ENCODE data around the gene RNPS1.

The RNPS1 gene, protein sequence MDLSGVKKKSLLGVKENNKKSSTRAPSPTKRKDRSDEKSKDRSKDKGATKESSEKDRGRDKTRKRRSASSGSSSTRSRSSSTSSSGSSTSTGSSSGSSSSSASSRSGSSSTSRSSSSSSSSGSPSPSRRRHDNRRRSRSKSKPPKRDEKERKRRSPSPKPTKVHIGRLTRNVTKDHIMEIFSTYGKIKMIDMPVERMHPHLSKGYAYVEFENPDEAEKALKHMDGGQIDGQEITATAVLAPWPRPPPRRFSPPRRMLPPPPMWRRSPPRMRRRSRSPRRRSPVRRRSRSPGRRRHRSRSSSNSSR

DNA sequence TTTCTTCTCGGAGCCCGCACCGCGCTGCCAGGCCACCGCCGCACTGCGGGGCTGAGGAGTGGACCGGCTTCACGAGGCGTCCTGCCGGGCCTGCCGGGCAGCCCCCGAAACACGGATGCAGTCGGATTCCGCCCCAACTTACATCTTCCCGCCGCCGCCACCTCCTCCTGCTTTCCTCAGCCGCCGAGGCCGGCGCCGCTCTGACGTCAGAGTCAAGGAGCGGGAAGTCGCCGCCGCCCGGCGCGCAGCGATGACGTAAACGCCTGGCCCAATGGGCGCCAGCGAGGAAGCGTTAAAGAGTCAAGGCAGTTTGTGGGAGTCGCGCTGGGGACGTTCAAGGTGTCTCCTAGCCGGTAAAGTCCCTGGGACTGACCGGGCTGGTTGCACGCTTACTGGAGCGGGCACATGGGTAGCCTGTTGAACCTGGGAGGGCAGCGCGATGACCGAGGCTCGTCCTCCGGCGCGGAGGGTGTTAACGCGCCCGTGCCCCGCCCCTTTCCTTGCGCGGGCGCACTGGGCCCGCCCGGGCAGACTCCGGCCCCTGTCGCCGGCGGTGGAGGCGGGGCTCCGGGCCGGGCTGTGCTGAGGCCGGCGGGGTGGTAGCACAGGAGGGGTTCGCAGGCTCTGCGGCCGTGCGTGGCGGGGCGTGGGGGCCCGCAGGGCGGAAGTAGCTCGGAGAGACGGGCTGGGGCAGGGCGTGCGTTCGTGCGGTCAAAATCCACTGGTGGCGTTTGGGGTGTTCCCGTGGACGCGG lies at the start of gene RNPS1:
Gene RNPS1, minus strand, starts transcription at position 214 of the 754 bp plus-strand sequence. CDS start 3,483 bp downstream, outside the sequence.
- DNase-seq: peak; percentile 99

DNA sequence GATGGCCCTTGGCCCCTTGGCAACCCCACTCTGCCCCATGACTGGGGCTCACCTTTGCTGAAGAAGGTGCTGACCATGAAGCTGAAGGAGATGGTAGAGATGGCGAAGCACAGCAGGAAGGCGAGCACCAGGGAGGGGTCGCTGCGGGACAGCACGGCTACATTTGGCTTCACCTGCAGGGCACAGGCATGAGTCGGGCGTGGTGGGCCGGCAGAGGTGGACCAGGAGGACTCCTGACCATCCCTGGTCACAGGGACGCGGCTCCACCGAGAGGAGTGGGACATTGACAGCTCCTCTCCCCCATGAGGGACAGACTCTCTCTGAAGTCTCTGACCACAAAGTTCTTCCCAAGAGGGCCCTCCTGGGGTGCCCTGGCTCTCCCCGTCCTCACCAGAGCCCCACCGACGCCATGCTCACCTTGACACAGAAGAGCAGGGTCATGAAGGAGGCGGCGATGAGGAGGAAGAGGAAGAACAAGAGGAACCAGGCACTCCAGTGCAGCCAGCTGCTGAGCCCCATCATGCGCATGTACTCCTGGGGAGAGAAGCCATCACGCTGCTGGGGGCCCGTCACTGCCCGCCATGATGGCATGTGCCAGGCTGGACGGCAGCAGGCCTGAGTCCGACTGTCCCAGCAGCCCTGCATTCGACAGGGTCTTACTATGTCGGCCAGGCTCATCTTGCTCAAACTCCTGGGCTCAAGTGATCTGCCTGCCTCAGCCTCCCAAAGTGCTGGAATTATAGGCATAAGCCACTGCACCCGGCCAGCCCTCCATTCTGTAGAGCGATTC lies 49.5 kb upstream of the RNPS1 start:
- no peak for DNase-seq

DNA sequence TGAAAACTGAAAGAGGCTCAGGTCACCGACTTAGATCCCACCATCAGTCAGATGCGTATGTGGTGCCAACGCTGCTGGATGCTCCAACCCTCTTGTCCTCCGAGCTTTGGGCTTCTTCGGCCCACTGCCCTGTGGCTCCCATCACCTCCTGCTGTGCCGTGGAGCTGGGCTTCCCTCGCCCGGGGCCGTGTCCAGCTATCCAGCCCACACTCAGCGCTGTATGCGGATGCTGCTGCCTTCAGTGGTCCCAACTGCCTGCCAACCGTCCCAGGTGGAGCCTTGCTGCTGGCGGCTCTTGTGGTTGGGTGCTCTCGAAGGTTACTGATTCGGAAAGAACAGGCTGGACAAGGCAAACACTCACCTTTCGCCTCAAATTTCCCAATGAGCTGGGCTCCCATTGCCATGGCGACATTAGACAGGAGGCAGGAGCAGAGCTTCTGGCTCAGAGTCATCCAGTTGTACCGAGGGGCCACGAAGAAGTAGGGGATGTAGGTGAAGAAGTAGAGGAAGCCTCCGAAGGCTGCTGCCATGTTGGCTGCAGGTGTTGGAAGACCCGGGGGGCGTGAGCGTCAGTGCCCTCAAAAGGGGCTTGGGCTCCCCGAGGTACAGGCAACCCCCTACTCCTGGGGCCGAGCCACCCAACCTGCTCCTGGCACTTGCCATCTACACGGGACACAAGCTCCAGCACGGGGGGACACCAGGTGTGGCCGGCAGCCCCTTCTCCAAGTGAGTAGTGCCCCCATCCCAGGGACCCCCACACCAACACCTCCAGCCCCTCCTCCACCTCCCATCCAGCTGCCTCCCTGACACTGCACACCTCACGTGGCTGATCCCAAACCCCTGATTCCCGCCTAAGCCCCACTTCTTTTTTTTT lies 40.4 kb upstream of the RNPS1 start:
- DNase-seq: no peak

DNA sequence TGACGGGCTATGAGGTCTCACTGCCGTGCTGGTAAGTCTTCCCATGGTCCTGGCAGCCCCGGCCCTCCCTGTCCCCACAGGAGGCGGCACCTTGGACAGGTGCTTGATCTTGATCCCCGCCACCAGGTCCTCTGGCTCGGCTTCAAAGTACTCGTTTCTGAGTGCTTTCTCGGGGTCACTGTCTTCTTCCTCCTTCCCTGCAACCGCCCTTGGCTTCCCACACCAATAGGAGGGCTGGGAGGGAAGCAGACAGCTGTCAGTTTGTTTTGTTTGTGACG lies 31.9 kb upstream of the RNPS1 start:
- DNase-seq: no peak

DNA sequence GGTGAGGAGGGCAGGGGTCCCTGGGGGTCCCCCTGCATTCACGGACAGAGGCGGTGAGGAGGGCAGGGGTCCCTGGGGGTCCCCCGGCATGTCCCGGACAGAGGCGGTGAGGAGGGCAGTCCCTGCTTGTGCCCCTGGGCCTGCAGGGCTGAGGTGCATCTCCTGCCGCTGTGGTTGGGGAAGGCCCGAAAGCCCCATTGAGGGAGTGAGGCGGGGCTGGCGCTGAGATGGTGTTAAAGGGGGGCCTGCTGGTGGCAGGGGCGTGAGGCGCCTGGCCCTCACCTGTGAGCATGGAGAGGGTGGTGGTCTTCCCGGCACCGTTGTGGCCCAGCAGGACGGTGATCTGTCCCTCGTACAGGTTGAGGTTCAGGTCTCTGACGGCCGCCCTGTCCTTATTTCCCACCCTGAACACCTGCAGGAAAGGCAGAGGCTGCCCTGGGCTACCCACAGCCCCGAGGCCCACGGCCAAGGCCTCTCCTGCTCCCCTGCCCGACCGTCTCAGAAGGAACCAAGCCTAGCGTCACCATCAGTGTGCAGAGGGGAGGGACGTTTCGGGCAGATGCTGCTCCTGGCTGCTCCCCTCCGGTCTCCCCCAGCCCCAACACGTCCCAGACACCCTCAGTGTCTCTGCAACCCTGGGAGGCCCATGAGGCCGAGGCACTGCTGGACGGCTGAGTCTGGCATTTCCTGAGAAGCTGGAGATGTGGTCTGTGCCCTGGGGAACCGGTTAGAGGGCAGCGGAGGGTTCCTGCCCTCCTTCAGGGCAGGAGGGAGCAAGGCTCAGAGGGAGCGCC lies 31.4 kb upstream of the RNPS1 start:
- no peak for DNase-seq

DNA sequence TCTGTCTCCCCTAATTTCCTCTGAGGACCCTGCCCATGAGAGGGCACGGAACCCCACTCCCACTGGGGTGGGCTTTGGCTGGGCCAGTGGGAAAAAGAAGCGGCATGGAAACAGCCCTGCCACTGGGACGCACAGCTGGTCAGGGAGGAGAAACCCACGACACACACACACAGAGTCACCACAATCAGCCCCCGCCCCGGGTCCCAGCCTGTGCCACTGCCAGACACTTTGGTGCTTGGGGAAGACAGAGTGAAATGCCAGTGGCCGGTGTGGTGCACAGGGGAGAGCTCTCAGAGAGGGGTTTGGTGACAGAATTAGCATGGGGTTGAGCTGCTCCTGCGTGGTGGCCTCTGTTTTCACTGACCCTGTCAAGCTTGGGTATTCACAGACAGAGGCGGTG lies 30.7 kb upstream of the RNPS1 start:
- DNase-seq: no peak

DNA sequence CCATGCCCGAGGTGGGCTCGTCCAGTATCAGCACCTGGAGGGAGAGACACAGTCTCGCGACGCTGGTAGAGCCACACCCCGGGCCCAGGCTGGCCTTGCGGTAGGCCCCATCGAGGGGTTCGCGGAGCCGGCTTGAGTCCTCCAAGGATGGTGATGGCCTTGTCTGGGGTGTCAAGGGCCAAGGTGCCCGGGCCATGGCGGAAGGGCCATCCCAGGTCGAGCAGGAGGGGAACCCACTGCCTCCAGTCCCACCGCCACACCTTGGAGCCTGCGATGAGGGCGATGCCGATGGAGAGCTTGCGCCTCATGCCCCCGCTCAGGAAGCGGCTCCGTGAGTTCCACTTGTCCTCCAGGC lies 29.6 kb upstream of the RNPS1 start:
- no peak for DNase-seq

DNA sequence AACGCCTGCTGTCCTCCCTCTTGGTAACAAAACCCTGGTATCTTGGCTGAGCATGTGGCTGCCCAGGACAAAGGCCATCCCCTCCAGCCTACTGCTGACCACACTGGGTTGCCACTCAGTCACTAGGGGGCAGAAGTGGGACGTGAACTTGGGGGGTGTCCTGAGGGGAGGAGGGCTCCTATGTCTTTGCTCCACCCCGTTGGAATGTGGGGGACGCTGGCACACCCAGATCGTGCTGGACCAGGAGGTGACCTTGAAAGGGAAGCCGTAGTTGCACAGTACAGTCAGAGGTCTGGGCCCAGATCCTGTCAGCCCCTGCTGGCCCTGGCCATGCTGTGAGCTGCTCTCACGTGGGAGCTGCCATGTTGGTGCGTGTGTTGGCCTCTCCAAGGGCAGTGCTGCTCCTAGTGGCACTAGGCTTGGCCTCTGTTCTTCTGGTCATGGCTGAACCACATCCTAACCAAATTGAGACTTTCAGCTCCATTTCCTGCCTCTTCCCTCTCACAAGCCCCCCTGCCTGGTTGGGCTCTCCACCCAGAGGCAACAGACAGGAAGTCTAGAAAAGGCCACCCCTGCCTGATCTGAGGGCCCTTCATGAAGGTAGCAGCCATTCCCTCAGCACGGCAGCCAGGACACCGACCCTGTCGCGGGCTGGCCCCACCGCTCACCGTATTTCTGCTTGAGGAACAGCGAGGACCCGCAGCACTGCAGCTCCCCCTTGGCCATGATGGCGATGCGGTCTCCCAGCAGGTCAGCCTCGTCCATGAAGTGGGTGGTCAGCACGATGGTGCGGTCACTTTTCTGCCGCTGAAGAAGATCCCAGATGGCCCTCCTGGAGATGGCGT lies 29.0 kb upstream of the RNPS1 start:
- peak; percentile 57 for DNase-seq

DNA sequence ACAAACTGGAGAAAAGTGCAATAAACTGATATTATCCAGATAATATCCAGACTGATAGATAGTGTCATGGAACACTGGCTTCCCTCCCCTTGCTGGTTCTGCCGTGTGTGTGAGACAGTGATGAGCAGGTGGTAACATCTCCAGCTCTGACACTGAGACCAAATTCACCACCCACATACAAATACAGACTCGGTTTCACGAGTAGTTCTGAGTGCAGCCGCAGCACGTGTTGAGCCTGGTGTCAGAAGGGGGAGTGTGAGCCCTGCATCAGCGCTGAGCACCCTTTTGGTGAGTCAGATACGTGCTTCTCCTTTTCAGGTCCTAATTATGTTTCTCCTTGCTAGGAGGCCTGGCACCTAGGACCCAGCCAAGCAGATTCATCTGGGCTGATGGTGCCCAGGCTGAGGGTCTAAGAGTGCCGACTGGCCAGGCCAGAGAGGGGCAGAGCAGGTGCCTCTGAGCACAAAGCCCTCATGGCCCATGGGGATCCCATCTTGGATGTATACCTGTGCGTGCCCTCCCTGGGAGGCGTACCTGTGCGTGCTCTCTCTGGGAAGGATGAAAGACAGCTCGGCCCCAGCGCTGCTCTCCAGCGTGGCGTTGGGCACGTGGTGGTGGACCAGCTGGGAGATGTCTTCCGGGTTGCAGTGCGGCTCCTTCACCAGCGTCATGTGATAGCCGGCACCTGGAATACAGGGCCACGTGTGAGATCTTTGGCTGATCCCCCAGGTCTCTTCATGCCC lies 27.3 kb upstream of the RNPS1 start:
- DNase-seq: peak; percentile 41

DNA sequence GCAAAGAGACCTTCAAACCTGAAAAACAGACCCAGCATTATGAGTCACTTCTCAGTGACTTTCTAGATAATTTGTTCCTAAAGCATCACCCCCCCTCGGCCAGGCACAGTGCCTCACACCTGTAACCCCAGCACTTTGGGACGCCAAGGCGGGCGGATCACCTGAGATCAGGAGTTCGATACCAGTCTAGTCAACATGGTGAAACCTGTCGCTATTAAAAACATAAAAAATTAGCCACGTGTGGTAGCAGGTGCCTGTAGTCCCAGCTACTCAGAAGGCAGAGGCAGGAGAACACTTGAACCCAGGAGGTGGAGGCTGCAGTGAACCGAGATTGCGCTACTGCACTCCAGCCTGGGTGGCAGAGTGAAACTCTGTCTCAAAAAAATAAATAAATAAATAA lies 24.3 kb upstream of the RNPS1 start:
- DNase-seq: no peak

DNA sequence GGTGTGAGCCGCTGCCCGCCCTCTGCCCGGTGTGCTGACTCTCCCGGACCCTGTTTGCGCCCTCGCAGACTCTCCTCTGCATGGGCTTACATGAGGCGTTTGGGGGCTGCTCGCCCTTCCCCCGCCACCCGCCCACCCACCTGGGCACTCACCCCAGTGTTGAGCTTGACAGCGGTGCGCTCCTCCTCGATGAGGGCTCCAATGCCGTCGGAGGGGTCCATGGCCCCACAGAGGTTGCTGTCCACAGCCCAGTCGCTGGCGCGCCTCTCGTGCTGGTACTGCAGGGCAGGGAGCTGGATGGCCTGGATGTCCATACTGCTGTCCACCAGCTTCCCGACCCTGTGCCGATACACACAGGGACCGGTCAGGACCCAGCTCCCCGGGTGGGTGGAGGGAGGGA lies 21.4 kb upstream of the RNPS1 start:
- no peak for DNase-seq

DNA sequence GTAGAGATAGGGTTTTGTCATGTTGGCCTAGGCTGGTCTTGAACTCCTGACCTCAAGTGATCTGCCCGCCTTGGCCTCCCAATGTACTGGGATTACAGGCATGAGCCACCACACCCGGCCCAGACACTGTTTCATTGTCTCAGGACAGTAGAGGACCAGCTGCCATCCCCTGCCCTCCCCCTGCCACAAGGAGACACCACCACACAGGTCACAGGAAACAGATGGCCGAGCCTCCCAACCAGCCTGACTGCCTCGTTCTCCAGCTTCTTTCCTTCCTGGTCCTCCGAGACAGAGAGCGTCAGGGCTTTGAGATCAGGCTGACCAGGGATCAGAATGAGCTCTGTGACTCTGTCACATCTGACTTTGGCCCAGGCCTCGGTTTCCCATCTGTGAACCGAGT lies 20.8 kb upstream of the RNPS1 start:
- no peak for DNase-seq

DNA sequence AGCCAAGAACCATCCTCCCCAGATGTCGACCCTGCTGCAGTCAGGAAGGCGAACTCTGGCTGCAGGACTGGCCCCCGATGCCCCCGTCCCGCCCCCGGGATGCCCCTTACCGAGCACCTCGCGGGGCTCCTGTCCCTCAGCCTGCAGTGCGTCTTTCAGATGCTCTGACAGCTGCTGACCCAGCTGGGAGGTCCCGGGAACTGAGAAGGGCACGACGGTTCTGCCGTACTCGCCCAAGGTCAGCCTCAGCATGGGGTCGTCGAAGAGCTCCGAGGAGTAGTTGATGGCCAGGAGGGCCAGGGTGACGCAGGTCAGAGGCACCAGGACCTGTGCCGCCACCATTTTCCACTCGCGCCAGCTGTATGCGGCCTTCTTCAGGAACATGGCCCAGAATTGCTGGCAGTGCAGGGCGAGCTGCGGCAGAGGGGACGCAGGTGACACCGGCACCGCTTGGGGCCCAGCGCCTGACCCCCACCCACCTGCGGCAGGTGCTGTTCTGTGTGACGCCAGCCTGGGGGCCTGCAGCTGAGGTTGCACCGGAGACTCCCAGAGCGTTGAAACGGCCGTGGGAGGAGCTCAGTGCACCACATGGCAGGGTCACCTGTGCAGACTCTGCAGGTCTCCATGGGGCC lies 20.1 kb upstream of the RNPS1 start:
- DNase-seq: no peak

DNA sequence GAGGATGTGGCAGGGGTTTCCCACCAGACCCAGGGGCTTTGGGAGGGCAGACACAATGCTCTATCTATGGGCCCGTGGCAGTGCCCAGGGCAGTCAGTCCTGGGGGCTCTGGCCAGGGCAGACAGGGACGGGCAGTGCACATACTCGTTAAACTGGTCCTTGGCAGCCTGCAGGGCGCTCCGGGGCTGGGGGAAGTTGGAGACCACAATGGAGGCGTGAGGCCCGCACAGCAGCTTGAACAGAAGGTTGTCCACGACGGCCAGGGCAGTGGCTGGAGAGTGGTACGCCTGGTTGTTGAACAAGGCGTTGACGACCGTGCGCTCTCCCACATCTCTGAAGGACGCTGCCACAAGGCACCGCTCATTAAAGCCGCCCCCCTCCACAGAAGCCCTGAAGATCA lies 18.6 kb upstream of the RNPS1 start:
- no peak for DNase-seq

DNA sequence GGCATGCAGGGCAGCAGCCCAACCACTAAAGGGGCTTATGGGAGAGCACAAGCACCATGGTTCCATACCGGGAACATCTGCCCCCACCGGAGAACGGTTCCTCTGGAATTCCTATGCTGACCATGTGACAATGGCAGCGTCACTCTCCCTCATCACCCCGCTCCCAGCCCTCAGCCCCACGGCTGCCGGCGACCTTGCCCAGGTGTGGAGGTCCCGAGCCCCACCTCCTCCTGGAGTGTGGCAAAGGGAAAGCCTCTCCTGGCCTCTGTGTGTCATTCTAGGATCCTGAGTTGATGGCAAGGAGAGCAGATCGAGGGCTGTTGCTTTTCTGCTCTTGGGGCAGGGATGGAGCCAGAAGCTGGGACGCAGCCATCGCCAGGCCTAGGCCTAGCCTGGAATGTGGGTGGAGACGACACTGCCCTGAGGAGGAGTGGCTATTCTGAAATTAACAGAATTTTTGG lies 17.8 kb upstream of the RNPS1 start:
- no peak for DNase-seq

DNA sequence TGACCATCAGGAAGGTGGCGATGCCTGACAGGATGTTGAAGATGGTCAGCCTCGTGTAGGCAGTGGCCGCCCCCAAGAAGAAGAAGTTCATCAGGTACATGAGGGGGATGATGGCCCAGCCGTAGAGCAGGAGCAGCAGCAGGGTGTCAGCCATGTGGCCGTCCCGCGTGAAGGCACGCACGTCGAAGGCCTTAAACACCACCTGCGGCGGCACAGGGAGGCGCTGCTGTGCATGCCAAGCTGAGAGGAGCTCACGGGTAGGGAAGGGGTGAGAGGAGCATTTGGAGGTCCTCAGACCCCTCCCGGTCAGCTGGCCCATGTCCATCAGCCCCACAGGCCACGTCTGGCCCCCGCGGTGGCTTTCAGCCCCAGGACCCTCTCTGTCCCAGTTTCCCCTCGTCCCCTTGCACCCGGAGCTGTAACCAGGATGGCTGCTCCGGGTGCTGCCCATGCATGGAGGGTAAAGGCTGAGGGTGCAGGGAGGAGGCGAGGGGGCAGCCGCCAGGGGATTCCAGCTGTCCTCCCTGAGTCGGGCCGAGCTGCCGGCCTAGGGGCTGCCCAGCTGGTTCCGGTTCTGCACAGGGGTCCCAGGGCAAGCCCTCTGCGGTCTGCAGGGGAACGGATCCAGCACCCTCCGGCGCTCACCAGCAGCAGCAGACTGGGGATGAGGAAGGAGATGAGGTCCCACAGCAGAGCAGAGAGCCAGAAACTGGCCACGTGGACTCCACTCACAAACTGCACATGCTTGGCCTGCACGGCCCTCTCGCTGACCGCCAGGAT lies 17.1 kb upstream of the RNPS1 start:
- DNase-seq: no peak

DNA sequence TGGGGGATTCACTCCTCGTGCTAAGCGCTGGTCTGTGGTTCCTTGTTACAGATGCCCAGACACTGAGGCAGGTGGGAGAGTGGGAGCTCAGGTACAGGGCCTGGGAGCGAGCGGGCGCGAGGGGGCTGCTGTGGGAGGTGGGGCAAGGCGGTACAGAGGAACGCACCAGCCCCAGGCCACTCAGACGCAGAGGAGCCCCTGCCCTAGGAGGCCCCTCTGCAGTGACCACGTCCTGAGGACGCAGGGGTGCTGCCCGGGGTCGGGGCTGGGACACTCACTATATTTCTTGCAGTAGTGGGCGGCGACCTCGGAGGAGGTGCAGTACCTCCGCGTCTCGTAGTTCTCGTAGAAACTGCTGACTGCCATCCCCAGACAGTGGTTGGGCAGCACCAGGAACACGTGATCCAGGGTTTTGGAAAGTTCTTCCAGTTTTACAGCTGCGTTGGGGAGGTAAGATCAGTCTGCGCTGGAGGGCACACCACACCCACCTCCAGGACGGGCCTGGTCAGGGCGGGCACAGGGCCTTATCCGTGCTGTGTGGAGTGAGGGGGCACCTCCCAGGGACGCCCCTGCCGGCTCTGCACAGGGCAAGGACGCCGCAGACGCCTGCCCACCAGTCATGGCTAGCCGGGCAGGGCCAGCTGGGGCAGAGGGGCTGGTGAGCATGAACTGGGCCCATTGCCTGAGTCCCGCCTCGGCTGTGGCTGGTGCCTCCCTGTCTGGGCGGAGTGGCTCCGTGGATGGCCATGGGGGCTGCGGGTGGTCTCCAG lies 16.3 kb upstream of the RNPS1 start:
- no peak for DNase-seq

DNA sequence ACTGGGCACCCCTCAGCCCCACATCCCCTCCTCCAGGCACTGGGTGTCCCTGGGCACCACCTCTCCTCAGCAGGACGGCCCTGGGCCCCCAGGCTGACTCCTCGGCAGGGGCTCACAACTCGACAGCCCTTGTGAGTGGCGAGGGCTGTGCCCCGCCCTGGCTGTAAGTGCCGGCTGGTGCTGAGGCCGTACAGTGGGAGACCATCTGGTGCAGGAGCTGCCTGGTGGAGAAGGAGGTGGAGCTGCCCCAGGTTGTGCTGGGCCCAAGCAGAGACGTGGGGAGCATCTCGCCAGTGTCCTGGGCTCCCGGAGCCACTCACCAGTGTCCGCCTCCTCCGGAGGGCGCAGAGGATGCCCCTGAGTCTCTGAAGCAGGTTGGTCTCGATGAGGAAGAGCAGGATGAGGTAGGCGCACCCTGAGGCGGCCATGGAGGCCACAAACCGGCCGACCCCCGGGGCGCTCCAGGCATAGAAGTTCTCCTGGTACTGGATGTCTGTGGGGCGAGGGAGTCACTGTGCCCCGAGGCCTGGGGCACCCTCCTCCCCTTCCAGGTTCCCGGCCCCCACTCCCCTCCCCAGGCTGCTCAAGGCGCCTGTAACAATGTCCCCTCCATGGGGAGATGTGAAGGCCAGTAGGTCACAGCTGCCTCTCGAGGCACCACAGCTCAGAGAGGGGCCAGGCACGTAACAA lies 15.1 kb upstream of the RNPS1 start:
- no peak for DNase-seq

Measured in activated CD8-positive, alpha-beta memory T cell treated with anti-CD3 and anti-CD28 coated beads, Interleukin-2, amount 50 U/mL, for 48 hours (primary cell).